22Rv1 (cell line): ENCODE data around the gene FAM240B.

Experiments used
- H3K27ac ChIP-seq: fragments of 450-650 bp; 2 replicates; pipeline ENCODE4 v1.5.1; 2017
- CTCF ChIP-seq: fragments of 450-650 bp; IDR thresholded peaks from 2 replicates; pipeline ENCODE4 v1.5.1; 2017; ENCODE audit warnings: mild to moderate bottlenecking
- ZFX ChIP-seq: fragments of 450-650 bp; IDR thresholded peaks from 2 replicates; pipeline ENCODE4 v1.6.1; 2017; ENCODE audit warnings: antibody characterized with exemption, borderline replicate concordance

Gene FAM240B

GRCh38 chr9:38720083-38720745 is at the start of gene FAM240B:
Gene FAM240B, minus strand, starts transcription at chr9:38720133. Its CDS starts 16,134 bp downstream, at chr9:38703999.
- TF ChIP-seq CTCF (no peak), ZFX (no peak)
- H3K27ac ChIP-seq, result no peak within 1 kb of the TSS

- no peak overlapping the region for H3K27ac ChIP-seq
- TF ChIP-seq ZFX, result no peak
- no peak for TF ChIP-seq CTCF
These were observed 48.4 kb upstream of the FAM240B start for GRCh38 chr9:38768351-38768761.

GRCh38 chr9:38765101-38765500 is 45.2 kb upstream of the FAM240B start:
- no peak for TF ChIP-seq CTCF
- no peak for TF ChIP-seq ZFX
- H3K27ac ChIP-seq, result no peak overlapping the region

- H3K27ac ChIP-seq, result no peak overlapping the region
- no peak for TF ChIP-seq CTCF
- TF ChIP-seq ZFX, result no peak
These were observed 42.1 kb upstream of the FAM240B start for GRCh38 chr9:38761999-38762398.

GRCh38 chr9:38761339-38761738 is 41.4 kb upstream of the FAM240B start:
- TF ChIP-seq ZFX (no peak), CTCF (no peak)
- no peak overlapping the region for H3K27ac ChIP-seq

GRCh38 chr9:38756702-38757101 is 36.8 kb upstream of the FAM240B start:
- no peak for TF ChIP-seq ZFX
- TF ChIP-seq CTCF, result no peak
- no peak overlapping the region for H3K27ac ChIP-seq

- no peak for TF ChIP-seq ZFX
- TF ChIP-seq CTCF, result no peak
These were observed 28.0 kb upstream of the FAM240B start for GRCh38 chr9:38747941-38748340.

More at GRCh38 chr9:38747941-38748340, 28.0 kb upstream of the FAM240B start:
- no peak overlapping the region for H3K27ac ChIP-seq
